Testis (tissue), 3 donors: Measurements from ENCODE around the gene MAST3. TPM values are rescaled to one million over a fixed set of nuclear protein-coding genes. Genes with fewer than 3 reads are reported as not detected.
"Not testable (repeated sequence)": the region's sequence is repeated elsewhere in the genome, so short reads cannot be mapped to it uniquely, and the experiment has no call there.

Experiments
- DNase-seq: peaks from one replicate; pipeline ENCODE4 v3.0.0-alpha.2; 2019
- H3K27ac ChIP-seq, 2 donors: fragments of 200-600 bp; sonication (generic); one replicate each; pipeline ENCODE4 v1.5.1; 2019
- H3K27me3 ChIP-seq: fragments of 200-600 bp; sonication (generic); one replicate; pipeline ENCODE4 v1.5.1; 2019
- H3K36me3 ChIP-seq: fragments of 200-600 bp; sonication (generic); one replicate; pipeline ENCODE4 v1.5.1; 2017; ENCODE audit warnings: low read depth; ENCODE audit errors: missing control alignments
- H3K4me1 ChIP-seq: fragments of 200-600 bp; sonication (generic); one replicate; pipeline ENCODE4 v1.5.1; 2019
- H3K4me3 ChIP-seq, 2 donors: fragments of 200-600 bp; sonication (generic); one replicate each; pipeline ENCODE4 v1.5.1; 2017 to 2019
- H3K9me3 ChIP-seq: fragments of 200-600 bp; sonication (generic); one replicate; pipeline ENCODE4 v1.5.1; 2017
- POLR2A ChIP-seq: fragments of 450-650 bp; IDR thresholded peaks from one replicate; pipeline ENCODE4 v1.6.1; 2017; ENCODE audit warnings: antibody characterized with exemption, mild to moderate bottlenecking, moderate library complexity
- WGBS, 2 donors: methylation state at CpG; one replicate each; pipeline ENCODE4 v1.1.5; 2018; 5-methylcytosine and 5-hydroxymethylcytosine counted together
- intact Hi-C: fragments of 100-400 bp; cut with DNase I; formaldehyde crosslinking; loops from one replicate; pipeline ENCODE4 v1.15.1; 2023; ENCODE audit warnings: low total_unique reads
- polyA plus RNA-seq: library from polyadenylated mRNA; stranded (reverse); fragments of 350-450 nt; fragmentation: Illumina TruSeq; extraction: RNeasy Lipid Tissue Mini Kit (QIAGEN cat#74804); gene quantifications from one replicate; pipeline ENCODE4 v1.2.3, GENCODE V29; 2014; ENCODE audit warnings: low read depth, low replicate concordance; ENCODE audit not compliant: insufficient read depth
- total RNA-seq, 2 donors: library from RNA; depleted of rRNA; stranded (reverse); fragments of >200 nt; gene quantifications; one replicate each; pipeline ENCODE4 v1.2.3, GENCODE V29; 2016
- TF ChIP-seq, protein P1 (sequence below), 3 experiments: fragments of 450-650 bp in 2 of 3; fragments of 200-600 bp in 1 of 3; sonication (generic) in 1 of 3; IDR thresholded peaks; one replicate each; pipeline ENCODE4 v1.5.1; 2016 to 2019; ENCODE audit warnings: antibody characterized with exemption in 3 of 3, mild to moderate bottlenecking in 2 of 3, moderate library complexity in 1 of 3

The MAST3 gene
- total and polyA plus RNA-seq, 3 donors from 2014 or later: 5.0 to 11.2 (median 9.7) TPM

GRCh38 chr19:18074192-18074591 lies 23.4 kb upstream of the MAST3 start:
- no peaks in the 10 kb centered on the region for H3K4me1 ChIP-seq
- H3K9me3 ChIP-seq: no peaks in the 10 kb centered on the region
- no peak for DNase-seq
- 81% methylated on average over 9 of the region's 9 CpGs for WGBS, 2 donors
- no peaks in the 10 kb centered on the region for H3K36me3 ChIP-seq
- H3K27me3 ChIP-seq: no peaks in the 10 kb centered on the region
- H3K4me3 ChIP-seq: no peak overlapping the region
- intact Hi-C loops: no loop called here
- TF ChIP-seq, protein P1, sequence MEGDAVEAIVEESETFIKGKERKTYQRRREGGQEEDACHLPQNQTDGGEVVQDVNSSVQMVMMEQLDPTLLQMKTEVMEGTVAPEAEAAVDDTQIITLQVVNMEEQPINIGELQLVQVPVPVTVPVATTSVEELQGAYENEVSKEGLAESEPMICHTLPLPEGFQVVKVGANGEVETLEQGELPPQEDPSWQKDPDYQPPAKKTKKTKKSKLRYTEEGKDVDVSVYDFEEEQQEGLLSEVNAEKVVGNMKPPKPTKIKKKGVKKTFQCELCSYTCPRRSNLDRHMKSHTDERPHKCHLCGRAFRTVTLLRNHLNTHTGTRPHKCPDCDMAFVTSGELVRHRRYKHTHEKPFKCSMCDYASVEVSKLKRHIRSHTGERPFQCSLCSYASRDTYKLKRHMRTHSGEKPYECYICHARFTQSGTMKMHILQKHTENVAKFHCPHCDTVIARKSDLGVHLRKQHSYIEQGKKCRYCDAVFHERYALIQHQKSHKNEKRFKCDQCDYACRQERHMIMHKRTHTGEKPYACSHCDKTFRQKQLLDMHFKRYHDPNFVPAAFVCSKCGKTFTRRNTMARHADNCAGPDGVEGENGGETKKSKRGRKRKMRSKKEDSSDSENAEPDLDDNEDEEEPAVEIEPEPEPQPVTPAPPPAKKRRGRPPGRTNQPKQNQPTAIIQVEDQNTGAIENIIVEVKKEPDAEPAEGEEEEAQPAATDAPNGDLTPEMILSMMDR (IDR thresholded peaks at IDR 0.05): no peak
- TF ChIP-seq POLR2A: no peak
- no peak overlapping the region for H3K27ac ChIP-seq

DNA sequence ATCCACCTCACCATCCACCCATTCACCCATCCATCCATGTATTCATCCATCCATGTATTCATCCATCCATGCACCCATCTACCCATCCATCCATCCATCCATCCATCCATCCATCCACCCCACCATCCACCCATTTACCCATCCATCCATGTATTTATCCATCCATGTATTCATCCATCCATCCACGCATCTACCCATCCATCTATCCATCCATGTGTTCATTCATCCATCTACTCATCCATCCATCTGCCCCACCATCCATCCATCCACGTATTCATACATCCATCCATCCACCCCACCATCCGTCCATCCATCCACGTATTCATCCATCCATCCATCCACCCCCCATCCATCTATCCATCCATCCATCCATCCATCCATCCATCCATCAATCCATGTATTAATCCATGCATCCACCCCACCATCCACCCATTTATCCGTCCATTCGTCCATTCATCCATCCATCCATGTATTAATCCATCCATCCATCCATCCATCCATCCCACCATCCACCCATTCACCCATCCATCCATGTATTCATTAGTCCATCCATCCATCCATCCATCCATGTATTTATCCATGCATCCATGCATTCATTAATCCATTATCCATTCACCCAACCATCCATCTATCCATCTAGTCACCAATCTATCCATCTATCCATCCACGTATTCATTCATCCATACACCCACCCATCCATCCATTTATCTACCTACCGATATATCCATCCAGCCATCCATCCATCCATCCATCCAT lies 13.5 kb upstream of the MAST3 start:
- DNase-seq: no peak
- 83 to 86% methylated on average over 8 of the region's 8 CpGs for WGBS, 2 donors
- Histone ChIP-seq H3K27me3 (no peaks in the 10 kb centered on the region), H3K4me3 (no peak overlapping the region), H3K9me3 (no peaks in the 10 kb centered on the region), H3K4me1 (no peaks in the 10 kb centered on the region), H3K27ac (no peak overlapping the region), H3K36me3 (no peaks in the 10 kb centered on the region)
- TF ChIP-seq, protein P1 (IDR thresholded peaks at IDR 0.05): no peak
- TF ChIP-seq POLR2A: no peak
- intact Hi-C loops: no loop called here

DNA sequence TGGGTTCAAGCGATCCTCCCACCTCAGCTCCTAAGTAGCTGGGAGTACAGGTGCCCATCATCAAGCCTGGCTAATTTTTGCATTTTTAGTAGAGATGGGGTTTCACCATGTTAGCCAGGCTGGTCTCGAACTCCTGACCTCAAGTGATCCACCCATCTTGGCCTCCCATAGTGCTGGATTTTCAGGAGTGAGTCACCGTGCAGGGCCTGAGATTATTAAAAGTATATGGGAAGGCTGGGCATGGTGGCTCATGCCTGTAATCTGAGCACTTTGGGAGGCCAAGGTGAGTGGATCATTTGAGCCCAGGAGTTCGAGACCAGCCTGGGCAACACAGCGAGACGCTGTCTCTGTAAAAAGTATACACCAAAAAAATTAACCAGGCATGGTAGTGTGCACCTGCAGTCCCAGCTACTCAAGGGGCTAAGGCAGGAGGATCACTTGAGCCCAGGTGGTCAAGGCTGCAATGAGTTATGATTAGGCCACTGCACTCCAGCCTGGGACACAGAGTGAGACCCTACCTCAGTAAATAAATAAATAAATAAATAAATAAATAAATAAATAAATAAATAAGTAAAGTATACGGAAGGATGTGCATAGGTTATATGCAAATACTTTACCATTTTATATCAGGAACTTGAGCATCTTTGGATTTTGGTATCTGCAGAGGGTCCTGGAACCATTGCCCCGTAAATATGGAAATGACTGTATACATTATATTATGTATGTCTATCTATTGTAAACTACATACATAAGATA lies 11.7 kb upstream of the MAST3 start:
- no peak overlapping the region for H3K4me3 ChIP-seq
- H3K9me3 ChIP-seq: no peaks in the 10 kb centered on the region
- TF ChIP-seq POLR2A: no peak
- TF ChIP-seq, protein P1 (IDR thresholded peaks at IDR 0.05): no peak
- H3K36me3 ChIP-seq: no peaks in the 10 kb centered on the region
- intact Hi-C loops: no loop called here
- no peaks in the 10 kb centered on the region for H3K27me3 ChIP-seq
- DNase-seq: no peak
- WGBS, 2 donors: 79 to 83% methylated on average over 8 of the region's 8 CpGs
- H3K27ac ChIP-seq: no peak overlapping the region
- no peaks in the 10 kb centered on the region for H3K4me1 ChIP-seq

- Histone ChIP-seq H3K27me3 (no peaks in the 10 kb centered on the region), H3K9me3 (no peaks in the 10 kb centered on the region), H3K36me3 (no peaks in the 10 kb centered on the region), H3K4me3 (no peak within 1 kb of the TSS), H3K4me1 (no peaks in the 10 kb centered on the region), H3K27ac (no peak within 1 kb of the TSS)
- TF ChIP-seq, protein P1 (IDR thresholded peaks at IDR 0.05): no peak
- no peak for TF ChIP-seq POLR2A
- no peak for DNase-seq
- 55% methylated on average over 11 to 12 of the region's 12 CpGs for WGBS, 2 donors
- intact Hi-C loops: no loop called here
These were observed 10.9 kb upstream of the MAST3 start, which contains the start of gene IL12RB1 for GRCh38 chr19:18086590-18087138. Gene IL12RB1, minus strand, starts transcription at chr19:18086934. Its CDS starts 111 bp downstream, at chr19:18086823.

- H3K36me3 ChIP-seq, intact Hi-C loops, H3K4me1 ChIP-seq, H3K4me3 ChIP-seq, H3K27me3 ChIP-seq, H3K9me3 ChIP-seq: not testable (repeated sequence)
- 81 to 83% methylated on average over 11 of the region's 11 CpGs for WGBS, 2 donors
- peak overlapping the region in 1 of 2 donors; percentile 19 for H3K27ac ChIP-seq
- peak; percentile 43 for DNase-seq
These were observed 8.5 kb upstream of the MAST3 start for GRCh38 chr19:18089096-18089541.
